B cell (primary cell): ENCODE measurements around the gene RFC5. TPM values are rescaled to one million over a fixed set of nuclear protein-coding genes. Genes with fewer than 3 reads are reported as not detected.

Experiments used
- ATAC-seq: fragments of 200-7000 bp; cut with Tn5 transposase; one replicate; pipeline ENCODE4 v1.10.0; 2021; ENCODE audit warnings: low read depth, mild to moderate bottlenecking, moderate number of reproducible peaks, moderate library complexity
- CTCF ChIA-PET: fragments of 350-600 bp; sonication (Branson Sonifier 250); formaldehyde crosslinking; loops from one replicate; lab custom pipeline; 2021; ENCODE audit warnings: antibody characterized with exemption, inconsistent platforms; lab: Charles Lee
- POLR2A ChIA-PET: fragments of 350-600 bp; sonication (Branson Sonifier 250); formaldehyde crosslinking; loops from one replicate; lab custom pipeline; 2021; ENCODE audit warnings: antibody characterized with exemption; lab: Charles Lee
- DNase-seq: peaks from one replicate; pipeline ENCODE4 v3.0.0; 2013
- H2AFZ ChIP-seq: 2 replicates; pipeline ENCODE4 v1.6.1; 2012; ENCODE audit warnings: mild to moderate bottlenecking, low read depth, low read length; ENCODE audit not compliant: insufficient read depth, poor library complexity, severe bottlenecking
- H3K27ac ChIP-seq, 2 donors: 1 replicate in 1 of 2; 2 replicates in 1 of 2; pipeline ENCODE4 v1.5.1; 2012 to 2013; ENCODE audit warnings: low read length in 2 of 2, mild to moderate bottlenecking in 2 of 2, moderate library complexity in 1 of 2
- H3K27me3 ChIP-seq, 4 experiments: fragments of 200-600 bp in 1 of 4; sonication (generic) in 1 of 4; replicated peaks in 1 of 4; 1 replicate in 2 of 4; 2 replicates in 2 of 4; pipeline versions ENCODE4 v1.6.1 to v1.7.0; 2013 to 2016; ENCODE audit warnings: low read length in 3 of 4, mild to moderate bottlenecking in 2 of 4, mixed read lengths in 1 of 4, moderate library complexity in 1 of 4; ENCODE audit not compliant: insufficient read depth in 4 of 4, control insufficient read depth in 3 of 4; ENCODE audit errors: control extremely low read depth in 1 of 4
- H3K36me3 ChIP-seq, 2 experiments: replicated peaks in 1 of 2; 1 replicate in 1 of 2; 2 replicates in 1 of 2; pipeline versions ENCODE4 v1.6.1 to v1.7.1; 2013; ENCODE audit warnings: low read length in 1 of 2; ENCODE audit not compliant: insufficient read depth in 2 of 2, control insufficient read depth in 1 of 2; ENCODE audit errors: control extremely low read depth in 1 of 2, extremely low read depth in 1 of 2
- H3K4me1 ChIP-seq, 2 donors: fragments of 200-600 bp in 1 of 2; sonication (generic) in 1 of 2; 1 replicate in 1 of 2; 2 replicates in 1 of 2; pipeline versions ENCODE4 v1.5.1 to v1.6.1; 2013 to 2017; ENCODE audit warnings: low read length in 2 of 2; ENCODE audit not compliant: control insufficient read depth in 2 of 2, insufficient read depth in 2 of 2
- H3K4me2 ChIP-seq: replicated peaks from 2 replicates; pipeline ENCODE3; 2012; ENCODE audit warnings: mild to moderate bottlenecking, low read depth, low read length; ENCODE audit not compliant: poor library complexity, severe bottlenecking
- H3K4me3 ChIP-seq, 5 experiments: fragments of 200-600 bp in 1 of 5; sonication (generic) in 1 of 5; 1 replicate in 3 of 5; 2 replicates in 2 of 5; pipeline versions ENCODE4 v1.5.1 to v1.7.0; 2011 to 2016; ENCODE audit warnings: low read length in 4 of 5, mild to moderate bottlenecking in 4 of 5, low read depth in 2 of 5, control low read depth in 1 of 5, moderate library complexity in 1 of 5; ENCODE audit not compliant: insufficient read depth in 1 of 5; ENCODE audit errors: control extremely low read depth in 1 of 5, extremely low read depth in 1 of 5
- H3K79me2 ChIP-seq: fragments of 200-600 bp; sonication (generic); one replicate; pipeline ENCODE4 v1.6.0; 2016; ENCODE audit warnings: low read length; ENCODE audit not compliant: control insufficient read depth, insufficient read depth
- H3K9ac ChIP-seq: fragments of 200-600 bp; sonication (generic); 2 replicates; pipeline ENCODE4 v1.6.1; 2017; ENCODE audit warnings: mild to moderate bottlenecking, low read length, moderate library complexity
- H3K9me3 ChIP-seq, 3 donors: one replicate each; pipeline versions ENCODE4 v1.6.1 to v1.7.1; 2013; ENCODE audit warnings: low read length in 2 of 3; ENCODE audit not compliant: control insufficient read depth in 2 of 3, insufficient read depth in 1 of 3; ENCODE audit errors: control extremely low read depth in 1 of 3
- H4K20me1 ChIP-seq: 2 replicates; pipeline ENCODE4 v1.6.0; 2012; ENCODE audit warnings: mild to moderate bottlenecking, low read length; ENCODE audit not compliant: insufficient read depth, control insufficient read depth, poor library complexity, severe bottlenecking
- H3K27ac Mint-ChIP-seq: one replicate; pipeline ENCODE4 v1.8.0; 2021; ENCODE audit warnings: mixed read lengths
- H3K27me3 Mint-ChIP-seq: one replicate; pipeline ENCODE4 v1.8.0; 2021; ENCODE audit warnings: mixed read lengths
- H3K4me1 Mint-ChIP-seq: one replicate; pipeline ENCODE4 v1.8.0; 2021; ENCODE audit warnings: mixed read lengths
- H3K4me3 Mint-ChIP-seq: one replicate; pipeline ENCODE4 v1.8.0; 2021; ENCODE audit warnings: mixed read lengths
- H3K9me3 Mint-ChIP-seq: one replicate; pipeline ENCODE4 v1.8.0; 2022; ENCODE audit warnings: mixed read lengths; ENCODE audit not compliant: insufficient read depth
- CTCF ChIP-seq: fragments of 200-600 bp; IDR thresholded peaks from one replicate; pipeline ENCODE4 v1.8.0; 2022; ENCODE audit warnings: antibody characterized with exemption, mild to moderate bottlenecking
- EZH2 ChIP-seq: IDR thresholded peaks from 2 replicates; pipeline ENCODE4 v1.6.1; 2012; ENCODE audit warnings: borderline replicate concordance, low read depth, mild to moderate bottlenecking, moderate library complexity, low read length; ENCODE audit not compliant: insufficient read depth, poor library complexity, severe bottlenecking
- WGBS: methylation state at CpG from one replicate; pipeline ENCODE4 v1.1.5; 2013; ENCODE audit warnings: missing lambda C conversion rate; ENCODE audit not compliant: insufficient coverage; 5-methylcytosine and 5-hydroxymethylcytosine counted together
- intact Hi-C: fragments of 100-400 bp; cut with micrococcal nuclease; formaldehyde crosslinking; loops from one replicate; pipeline ENCODE4 v1.10.0; 2022
- polyA plus RNA-seq: library from polyadenylated mRNA; depleted of rRNA; stranded (reverse); fragments of >200 nt; gene quantifications from 2 replicates; pipeline ENCODE4 v1.2.3, GENCODE V29; 2012
- total RNA-seq, 2 donors: library from RNA; stranded (reverse); fragments of 120-200 nt in 1 of 2; gene quantifications; 1 replicate in 1 of 2; 2 replicates in 1 of 2; pipeline versions ENCODE4 v1.2.3 to v1.2.4, GENCODE V29; 2013 to 2022

The RFC5 gene
- total and polyA plus RNA-seq, 2 donors (not counting 1 experiment from before 2014, with no cell fraction given), result 22.7 to 23.2 TPM

- ChIA-PET POLR2A (no interaction called here), CTCF (no interaction called here)
- no peaks in the 10 kb centered on the region for H3K79me2 ChIP-seq
- no peak overlapping the region for H3K4me2 ChIP-seq
- H3K9ac ChIP-seq, result no peak overlapping the region
- H3K4me1 ChIP-seq, result no peaks in the 10 kb centered on the region
- 78% methylated on average over 1 of the region's 4 CpGs for WGBS
- ATAC-seq, result no peak
- no peak overlapping the region for H3K4me3 ChIP-seq
- no peaks in the 10 kb centered on the region for H4K20me1 ChIP-seq
- H2AFZ ChIP-seq, result no peak overlapping the region
- no peaks in the 10 kb centered on the region for H3K36me3 ChIP-seq
- H3K27me3 ChIP-seq, result no peaks in the 10 kb centered on the region
- peaks cover 16% of the 10 kb centered on the region for H3K27me3 Mint-ChIP-seq
- TF ChIP-seq CTCF (no peak), EZH2 (no peak)
- intact Hi-C loops, result no loop called here
- no peak for DNase-seq
- no peak overlapping the region for H3K27ac Mint-ChIP-seq
- H3K9me3 ChIP-seq, result peaks cover 0 to 4% (median 3%) of the 10 kb centered on the region in 3 donors
- H3K27ac ChIP-seq, result no peak overlapping the region
- no peak overlapping the region for H3K4me3 Mint-ChIP-seq
- peaks cover 5% of the 10 kb centered on the region for H3K9me3 Mint-ChIP-seq
- H3K4me1 Mint-ChIP-seq, result no peaks in the 10 kb centered on the region
Measured at GRCh38 chr12:117986705-117987469, 29.6 kb upstream of the RFC5 start.

- H3K27me3 Mint-ChIP-seq, result peaks cover 10% of the 10 kb centered on the region
- ChIA-PET POLR2A (no interaction called here), CTCF (no interaction called here)
- no CpG with 5 or more reads among the region's 3 CpGs for WGBS
- H3K27ac Mint-ChIP-seq, result no peak overlapping the region
- H3K4me1 Mint-ChIP-seq, result no peaks in the 10 kb centered on the region
- Histone ChIP-seq H3K4me3 (no peak overlapping the region), H3K79me2 (no peaks in the 10 kb centered on the region), H3K9me3 (peaks cover 0 to 7% (median 0%) of the 10 kb centered on the region in 3 donors), H3K4me2 (no peak overlapping the region), H3K4me1 (no peaks in the 10 kb centered on the region), H3K27me3 (no peaks in the 10 kb centered on the region), H2AFZ (no peak overlapping the region), H3K36me3 (no peaks in the 10 kb centered on the region), H3K9ac (no peak overlapping the region), H3K27ac (no peak overlapping the region), H4K20me1 (no peaks in the 10 kb centered on the region)
- ATAC-seq (no peak), DNase-seq (no peak)
- intact Hi-C loops, result no loop called here
- no peak for TF ChIP-seq EZH2
- TF ChIP-seq CTCF, result no peak
- no peak overlapping the region for H3K4me3 Mint-ChIP-seq
- peaks cover under 1% of the 10 kb centered on the region for H3K9me3 Mint-ChIP-seq
Measured at GRCh38 chr12:117994551-117995438, 21.7 kb upstream of the RFC5 start.
